ENCODE measurements around the gene OXSR1.

DNA sequence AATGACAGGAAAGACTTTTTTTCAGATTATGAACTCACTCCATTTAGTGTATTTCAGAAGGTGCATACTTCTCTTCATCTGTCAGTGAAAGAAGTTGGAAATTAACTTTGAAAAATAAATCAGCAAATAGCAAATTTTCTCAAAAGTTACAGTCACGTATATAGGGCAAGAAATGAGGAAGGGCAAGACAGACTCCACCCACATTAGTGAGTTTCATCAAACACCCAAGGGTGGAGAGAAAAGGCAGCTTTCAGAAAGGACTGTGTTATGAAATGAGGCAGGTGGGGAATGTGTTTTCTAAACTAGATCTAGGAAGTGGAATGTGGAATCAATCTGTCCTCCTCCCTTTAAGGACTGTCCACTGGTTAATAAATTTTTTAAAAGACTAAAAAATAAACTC is 103.2 kb downstream of the OXSR1 start:
- TF ChIP-seq, protein P1, sequence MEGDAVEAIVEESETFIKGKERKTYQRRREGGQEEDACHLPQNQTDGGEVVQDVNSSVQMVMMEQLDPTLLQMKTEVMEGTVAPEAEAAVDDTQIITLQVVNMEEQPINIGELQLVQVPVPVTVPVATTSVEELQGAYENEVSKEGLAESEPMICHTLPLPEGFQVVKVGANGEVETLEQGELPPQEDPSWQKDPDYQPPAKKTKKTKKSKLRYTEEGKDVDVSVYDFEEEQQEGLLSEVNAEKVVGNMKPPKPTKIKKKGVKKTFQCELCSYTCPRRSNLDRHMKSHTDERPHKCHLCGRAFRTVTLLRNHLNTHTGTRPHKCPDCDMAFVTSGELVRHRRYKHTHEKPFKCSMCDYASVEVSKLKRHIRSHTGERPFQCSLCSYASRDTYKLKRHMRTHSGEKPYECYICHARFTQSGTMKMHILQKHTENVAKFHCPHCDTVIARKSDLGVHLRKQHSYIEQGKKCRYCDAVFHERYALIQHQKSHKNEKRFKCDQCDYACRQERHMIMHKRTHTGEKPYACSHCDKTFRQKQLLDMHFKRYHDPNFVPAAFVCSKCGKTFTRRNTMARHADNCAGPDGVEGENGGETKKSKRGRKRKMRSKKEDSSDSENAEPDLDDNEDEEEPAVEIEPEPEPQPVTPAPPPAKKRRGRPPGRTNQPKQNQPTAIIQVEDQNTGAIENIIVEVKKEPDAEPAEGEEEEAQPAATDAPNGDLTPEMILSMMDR (IDR thresholded peaks at IDR 0.05): no peak
- TF ChIP-seq EP300 (IDR thresholded peaks at IDR 0.05): no peak
